OCI-LY3 (cell line): Measurements from ENCODE around the gene KCNH2.

ENCODE experiments used
- CTCF ChIP-seq: fragments of 200-600, 300-600 bp; sonication (generic); IDR thresholded peaks from 2 replicates; pipeline ENCODE4 v1.5.1; 2014; ENCODE audit warnings: antibody characterized with exemption, low read length, low read depth
- EZH2phosphoT487 ChIP-seq: fragments of 200-600 bp; shearing (Covaris generic); IDR thresholded peaks from 2 replicates; pipeline ENCODE4 v1.6.1; 2018; ENCODE audit warnings: antibody characterized with exemption, mixed run types, low read depth

- no peak for TF ChIP-seq CTCF
- no peak for TF ChIP-seq EZH2phosphoT487
Observed at GRCh38 chr7:150941351-150942000, 36.6 kb downstream of the KCNH2 start.
